ENCODE results near the gene EIF5.
A peak's percentile ranks its signal among the peaks of the same experiment; 100 is the strongest.

Gene EIF5

DNA sequence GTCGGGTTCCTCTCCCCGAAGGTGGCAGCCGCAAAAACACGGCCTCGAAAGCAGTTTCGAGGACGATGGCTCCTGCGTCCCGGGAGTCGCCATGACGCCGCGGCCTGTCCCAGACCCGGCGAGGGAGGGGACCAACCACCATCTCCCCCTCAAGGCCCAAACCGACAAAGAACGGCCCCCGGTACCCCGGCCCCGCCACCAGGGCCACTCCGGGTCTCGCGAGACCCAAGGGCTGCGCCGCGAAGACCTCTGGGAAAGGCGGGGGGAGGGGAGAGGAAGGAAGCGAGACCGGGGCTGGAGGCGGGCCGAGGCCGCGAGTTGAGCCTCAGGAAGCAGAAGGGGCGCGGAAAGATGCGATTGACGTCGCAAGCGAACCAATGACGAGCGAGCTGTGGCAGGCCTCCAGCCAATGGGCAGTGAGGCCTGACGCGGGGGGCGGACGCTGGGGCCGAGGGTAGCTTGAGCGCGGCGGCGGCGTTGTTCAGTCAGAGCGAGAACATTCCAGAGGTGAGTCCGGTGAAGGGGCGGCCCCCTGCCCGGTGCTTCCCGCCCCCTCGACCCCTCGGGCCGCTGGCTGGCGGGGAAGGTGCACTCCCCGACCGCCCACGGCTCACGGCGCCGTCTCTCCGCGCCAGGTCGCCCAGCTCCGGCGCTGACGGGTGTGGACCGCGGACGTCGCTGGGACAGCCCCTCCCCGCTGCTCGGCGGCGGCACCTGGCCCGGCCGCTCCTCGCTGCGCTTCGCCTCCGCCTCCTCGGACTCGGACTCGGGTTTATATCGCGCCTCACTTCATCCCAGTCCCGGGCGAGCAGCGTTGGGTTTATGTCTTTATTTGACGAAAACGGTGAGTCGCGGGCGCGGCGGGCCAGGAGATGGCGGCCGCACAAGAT, at the start of gene EIF5:
Gene EIF5 (plus strand): TSS at position 484 of the 890 bp plus-strand sequence. CDS start 1,624 bp downstream, outside the sequence.
- DNase-seq, result peak; percentile 98

- no peak for DNase-seq
Measured at GRCh38 chr14:103284574-103285467, 49.2 kb upstream of the EIF5 start.

DNA sequence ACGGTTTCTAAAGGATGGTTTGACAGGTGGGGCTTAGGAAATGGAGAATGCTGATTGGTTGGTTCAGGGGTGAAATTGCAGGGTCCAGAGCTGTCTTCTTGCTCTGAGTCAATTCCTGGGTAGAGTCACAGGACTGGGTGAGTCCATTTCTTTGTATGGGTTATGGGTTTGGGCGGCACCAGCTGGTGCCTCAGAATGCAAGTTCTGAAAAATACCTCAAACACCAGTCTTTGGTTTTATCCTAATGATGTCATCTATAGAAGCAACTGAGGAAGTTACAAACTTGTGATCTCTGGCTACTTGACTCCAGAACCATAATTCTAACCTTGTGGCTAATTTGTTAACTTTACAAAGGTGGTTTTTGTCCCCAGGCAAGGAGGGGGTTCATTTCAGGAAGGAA, 47.6 kb upstream of the EIF5 start:
- DNase-seq, result no peak

DNA sequence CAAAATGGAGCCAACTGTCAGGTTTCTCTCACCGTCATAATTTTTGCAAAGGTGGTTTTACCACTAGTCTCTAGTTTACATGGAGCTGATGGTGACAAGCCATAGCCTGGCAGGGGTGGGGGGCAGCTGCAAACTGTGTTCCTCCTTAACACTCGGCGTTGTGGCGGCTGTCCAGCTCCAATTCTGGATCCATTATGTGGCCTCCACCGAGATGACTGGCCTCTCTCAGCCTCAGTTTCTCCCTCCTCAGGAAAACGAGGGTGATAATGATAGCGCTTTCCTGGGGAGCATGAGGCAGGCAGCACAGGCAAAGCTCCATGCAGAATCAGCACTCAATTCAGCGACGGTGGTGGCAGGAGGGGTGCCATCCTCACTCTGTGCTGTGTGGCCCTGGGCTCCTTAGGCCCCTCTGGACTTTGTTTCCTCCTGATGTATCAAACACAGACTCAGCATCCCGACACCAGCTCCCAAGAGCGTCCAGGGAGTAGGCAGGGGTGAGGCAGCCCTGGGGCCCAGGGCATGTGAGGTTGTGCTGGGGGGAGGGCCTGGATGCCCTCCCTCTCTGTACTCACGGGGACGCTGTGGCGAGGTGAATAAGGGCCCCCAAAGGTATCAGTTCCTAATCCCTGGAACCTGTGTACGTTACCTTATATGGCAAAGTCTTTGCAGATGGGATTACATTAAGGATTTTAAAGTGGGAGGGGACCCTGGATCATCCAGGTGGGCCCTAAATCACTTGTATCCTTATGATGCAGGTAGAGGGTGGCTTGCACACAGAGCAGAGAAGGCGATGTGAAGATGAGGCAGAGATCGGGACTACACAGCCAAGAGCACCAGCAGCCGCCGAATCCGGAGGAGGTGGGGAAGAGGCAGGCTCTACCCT, 46.8 kb upstream of the EIF5 start:
- DNase-seq, result no peak

- DNase-seq, result no peak
Measured at GRCh38 chr14:103288076-103288766, 45.8 kb upstream of the EIF5 start.

GRCh38 chr14:103290056-103290455, 44.0 kb upstream of the EIF5 start:
- no peak for DNase-seq

DNA sequence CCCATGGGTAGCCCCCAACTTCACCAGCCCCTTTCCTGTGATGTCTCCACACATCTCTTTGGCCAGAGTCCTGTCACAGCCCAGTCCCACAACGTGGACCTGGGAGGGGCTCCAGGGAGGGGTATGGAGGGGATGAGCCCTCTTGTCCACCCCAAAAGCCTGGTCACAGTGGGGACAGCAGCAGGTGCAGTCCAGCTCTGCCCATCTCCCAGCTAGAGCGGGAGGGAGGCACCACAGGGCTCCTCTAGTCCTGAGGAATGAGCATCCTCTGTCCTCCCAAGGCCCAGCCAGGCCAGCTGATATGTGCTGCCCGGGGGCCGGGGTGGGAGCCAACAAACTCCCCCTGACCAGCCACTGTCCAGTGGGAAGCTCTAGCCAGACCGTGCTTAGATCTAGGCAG, 43.5 kb upstream of the EIF5 start:
- DNase-seq, result no peak

DNA sequence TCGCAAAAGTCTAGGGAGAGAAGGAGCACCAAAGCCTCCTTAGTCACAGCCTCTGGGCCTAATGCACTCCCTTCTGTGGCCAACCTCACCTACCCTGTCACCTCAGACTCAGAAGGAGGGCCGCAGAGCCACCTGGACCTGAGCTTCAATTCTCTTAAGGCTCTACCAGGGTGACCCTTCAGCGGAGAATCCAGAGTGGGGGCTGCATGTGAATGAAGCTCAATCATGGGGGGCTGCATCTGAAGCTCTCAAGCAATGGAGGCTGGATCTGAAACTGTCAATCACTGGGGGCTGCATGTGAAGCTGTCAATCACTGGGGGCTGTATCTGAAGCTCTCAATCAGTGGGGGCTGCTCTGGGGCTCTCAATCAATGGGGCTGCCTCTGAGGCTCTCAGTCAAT, 43.1 kb upstream of the EIF5 start:
- DNase-seq, result no peak

DNA sequence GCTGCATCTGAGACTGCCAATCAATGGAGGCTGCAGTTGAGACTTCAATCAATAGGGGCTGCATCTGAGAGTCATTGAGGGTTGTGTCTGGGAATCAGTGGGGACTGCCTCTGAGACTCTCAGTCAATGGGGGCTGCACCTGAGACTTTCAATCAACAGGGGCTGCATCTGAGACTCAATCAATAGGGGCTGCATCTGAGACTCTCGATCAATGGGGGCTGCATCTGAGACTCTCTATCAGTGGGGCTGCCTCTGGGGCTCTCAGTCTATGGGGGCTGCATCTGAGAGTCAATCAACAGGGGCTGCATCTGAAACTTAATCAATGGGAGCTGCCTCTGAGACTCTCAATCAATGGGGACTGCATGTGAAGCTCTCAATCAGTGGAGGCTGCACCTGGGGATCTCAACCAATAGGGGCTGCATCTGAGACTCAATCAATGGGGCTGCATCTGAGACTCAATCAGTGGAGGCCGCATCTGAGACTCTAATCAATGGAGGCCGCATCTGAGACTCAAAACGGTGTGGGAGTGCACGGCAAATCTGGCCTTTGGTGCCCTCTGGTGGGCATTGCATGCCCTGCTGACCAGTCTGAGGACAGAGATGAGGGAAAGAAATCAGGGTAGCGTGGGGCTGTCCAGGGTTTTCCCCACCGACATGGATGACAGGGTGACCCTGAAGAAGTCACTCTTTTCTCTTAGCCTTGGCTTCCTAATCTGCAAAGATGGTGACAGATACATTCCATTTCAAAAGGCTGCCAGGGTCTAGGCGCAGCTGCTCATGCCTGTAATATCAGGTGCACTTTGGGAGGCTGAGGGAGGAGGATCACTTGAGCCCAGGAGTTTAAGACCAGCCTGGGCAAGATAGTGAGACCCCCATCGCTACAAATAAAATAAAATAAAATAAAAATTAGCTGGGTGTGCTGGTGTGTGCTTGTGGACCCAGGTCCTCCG, 41.3 kb upstream of the EIF5 start:
- DNase-seq, result peak; percentile 48

- no peak for DNase-seq
Measured at GRCh38 chr14:103293465-103293864, 40.6 kb upstream of the EIF5 start.

- DNase-seq, result no peak
Measured at GRCh38 chr14:103294091-103294490, 39.9 kb upstream of the EIF5 start.

- peak; percentile 18 for DNase-seq
Measured at GRCh38 chr14:103296007-103296406, 38.0 kb upstream of the EIF5 start.

DNA sequence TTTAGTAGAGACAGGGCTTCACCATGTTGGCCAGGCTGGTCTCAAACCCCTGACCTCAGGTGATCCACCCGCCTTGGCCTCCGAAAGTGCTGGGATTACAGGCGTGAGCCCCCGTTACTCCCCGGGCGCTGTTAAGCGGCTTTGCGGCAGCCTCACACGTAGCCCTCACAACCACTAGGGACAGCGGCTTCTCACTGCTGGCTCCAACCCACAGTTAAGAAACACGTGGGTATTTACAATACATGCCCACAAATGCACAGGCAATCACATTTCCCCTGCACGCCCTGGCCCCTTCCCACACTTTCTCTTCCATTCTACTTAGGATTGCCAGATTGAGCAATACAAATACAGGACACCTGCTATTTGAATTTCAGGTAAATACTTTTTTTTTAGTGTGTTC, 37.0 kb upstream of the EIF5 start:
- no peak for DNase-seq

DNA sequence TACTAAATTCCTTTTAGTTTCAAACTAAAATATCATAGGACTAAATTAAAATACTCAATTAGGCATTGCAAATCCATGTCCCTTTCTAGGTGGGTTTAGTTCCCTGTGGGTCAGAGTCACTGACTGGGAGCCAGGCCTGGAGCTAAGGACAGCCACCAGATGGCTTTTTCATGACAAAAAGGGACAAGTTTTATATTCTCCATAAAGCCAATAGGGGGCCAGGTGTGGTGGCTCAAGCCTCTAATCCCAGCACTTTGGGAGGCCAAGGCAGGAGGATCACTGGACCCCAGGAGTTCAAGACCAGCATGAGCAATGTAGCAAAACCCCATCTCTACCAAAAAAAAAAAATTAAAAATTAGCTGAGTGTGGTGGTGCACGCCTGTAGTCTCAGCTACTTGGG, 35.4 kb upstream of the EIF5 start:
- no peak for DNase-seq

GRCh38 chr14:103301512-103302354, 32.3 kb upstream of the EIF5 start:
- DNase-seq, result no peak

DNA sequence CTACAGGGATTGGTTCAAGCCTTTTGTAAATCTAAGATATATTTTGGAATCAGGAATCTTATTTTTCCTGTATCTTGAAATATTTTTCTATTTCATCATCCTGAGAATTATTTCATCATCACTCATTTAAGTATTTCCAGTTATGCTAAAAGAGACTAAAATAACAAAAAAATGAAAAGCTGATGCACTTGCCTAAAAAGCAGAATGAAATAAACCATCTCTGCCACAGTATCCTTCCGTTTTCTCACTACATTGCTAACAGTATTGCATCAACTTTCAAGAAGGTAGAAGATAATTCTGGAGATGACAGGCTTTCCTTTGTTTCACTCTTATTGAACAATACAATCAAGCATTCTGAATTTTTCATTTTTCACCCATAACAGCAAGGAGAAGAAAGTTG, 31.1 kb upstream of the EIF5 start:
- peak; percentile 27 for DNase-seq

GRCh38 chr14:103304706-103305105, 29.3 kb upstream of the EIF5 start:
- DNase-seq, result peak; percentile 9

GRCh38 chr14:103308717-103309616, 25.1 kb upstream of the EIF5 start:
- DNase-seq, result no peak

DNA sequence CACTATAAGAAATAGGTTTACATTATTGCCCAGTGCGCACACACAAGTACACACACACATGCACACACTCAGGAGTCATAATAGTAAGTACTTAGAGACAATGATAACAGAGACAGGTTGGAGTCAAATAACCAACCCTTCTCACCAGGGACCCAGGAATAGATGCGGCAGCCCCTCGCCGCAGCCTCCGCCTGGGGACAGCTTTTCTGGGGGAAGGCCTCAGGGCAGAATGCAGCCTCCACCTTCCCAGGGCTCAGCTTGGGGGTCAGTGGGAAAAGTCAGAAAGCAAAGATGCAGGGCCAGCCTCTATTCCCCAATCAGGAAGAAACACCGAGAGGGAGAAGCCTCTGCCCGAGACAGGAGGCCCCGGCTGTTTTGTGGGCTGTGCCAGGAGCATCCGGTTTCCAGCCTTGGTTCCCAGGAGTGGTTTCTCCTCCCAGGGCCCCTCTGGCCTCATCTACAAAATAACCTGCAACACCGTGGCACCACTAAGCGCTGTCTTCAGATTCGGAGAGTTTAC, 23.4 kb upstream of the EIF5 start:
- DNase-seq, result no peak

Data from fibroblast of skin of right biceps (primary cell).